HEK293 (cell line): ENCODE measurements around the gene PDE4D.
"Not testable (repeated sequence)": the region's sequence is repeated elsewhere in the genome, so short reads cannot be mapped to it uniquely, and the experiment has no call there.

Experiments used
- CTCF ChIP-seq: fragments of 450-650 bp; formaldehyde crosslinking; IDR thresholded peaks from 2 replicates; pipeline ENCODE4 v1.5.1; 2016; ENCODE audit warnings: missing biosample characterization, missing genetic modification characterization
- GLI2 ChIP-seq: fragments of 450-650 bp; formaldehyde crosslinking; IDR thresholded peaks from 2 replicates; pipeline ENCODE4; 2017; ENCODE audit warnings: missing biosample characterization, missing genetic modification characterization, low read depth, borderline replicate concordance
- TCF7L2 ChIP-seq: IDR thresholded peaks from 2 replicates; pipeline ENCODE4 v1.6.1; 2011; ENCODE audit warnings: low read depth, mild to moderate bottlenecking, inconsistent platforms, low read length, moderate library complexity, borderline replicate concordance
- ZNF184 ChIP-seq: fragments of 450-650 bp; IDR thresholded peaks from 2 replicates; pipeline ENCODE4 v1.5.1; 2018; ENCODE audit warnings: missing biosample characterization, mild to moderate bottlenecking, missing genetic modification characterization
- ZNF23 ChIP-seq: fragments of 450-650 bp; formaldehyde crosslinking; IDR thresholded peaks from 2 replicates; pipeline ENCODE4 v1.5.1; 2016; ENCODE audit warnings: missing biosample characterization, missing genetic modification characterization, borderline replicate concordance
- ZNF311 ChIP-seq: fragments of 450-650 bp; formaldehyde crosslinking; IDR thresholded peaks from 2 replicates; pipeline ENCODE4 v1.5.1; 2017; ENCODE audit warnings: missing biosample characterization, missing genetic modification characterization, borderline replicate concordance
- ZNF324 ChIP-seq: fragments of 450-650 bp; formaldehyde crosslinking; IDR thresholded peaks from 2 replicates; pipeline ENCODE4 v1.5.1; 2016; ENCODE audit warnings: missing biosample characterization, missing genetic modification characterization
- ZNF449 ChIP-seq: fragments of 450-650 bp; formaldehyde crosslinking; IDR thresholded peaks from 2 replicates; pipeline ENCODE4 v1.5.1; 2017; ENCODE audit warnings: missing biosample characterization, mild to moderate bottlenecking, missing genetic modification characterization, moderate library complexity
- ZNF510 ChIP-seq: fragments of 450-650 bp; formaldehyde crosslinking; IDR thresholded peaks from 2 replicates; pipeline ENCODE4 v1.5.1; 2018; ENCODE audit warnings: mild to moderate bottlenecking, missing genetic modification characterization, missing biosample characterization; ENCODE audit not compliant: insufficient replicate concordance

GRCh38 chr5:59302509-59302908, 591.0 kb downstream of the PDE4D start:
- TF ChIP-seq ZNF510; ZNF324 (tag by site-specific recombination); TCF7L2; CTCF (tag by site-specific recombination); ZNF23 (tag by site-specific recombination); ZNF311 (tag by site-specific recombination); ZNF449 (tag by site-specific recombination); ZNF184; GLI2 (tag by site-specific recombination): not testable (repeated sequence)
